Neural cell (in vitro differentiated cells): ENCODE results near the gene GRHL1. TPM values are rescaled to one million over a fixed set of nuclear protein-coding genes. Genes with fewer than 3 reads are reported as not detected.

Experiments used
- H2AFZ ChIP-seq: fragments of 200-600, 300-800 bp; sonication (generic), shearing (Covaris generic); 2 replicates; pipeline ENCODE4 v1.6.0; 2014; ENCODE audit warnings: low read depth, mild to moderate bottlenecking, antibody characterized with exemption, low read length, moderate library complexity
- H3F3A ChIP-seq: fragments of 200-600 bp; shearing (Covaris generic); 2 replicates; pipeline ENCODE4 v1.6.1; 2016; ENCODE audit warnings: mild to moderate bottlenecking, moderate library complexity, mixed read lengths, antibody characterized with exemption, low read length; ENCODE audit not compliant: insufficient read depth, poor library complexity, severe bottlenecking
- H3K27ac ChIP-seq: fragments of 200-600, 300-800 bp; sonication (generic), shearing (Covaris generic); 2 replicates; pipeline ENCODE4 v1.5.1; 2014; ENCODE audit warnings: mild to moderate bottlenecking, low read length, moderate library complexity
- H3K27me3 ChIP-seq: fragments of 300-800, 200-600 bp; sonication (generic), shearing (Covaris generic); 2 replicates; pipeline ENCODE4 v1.6.0; 2014; ENCODE audit warnings: mild to moderate bottlenecking, low read depth, low read length, moderate library complexity; ENCODE audit not compliant: insufficient read depth
- H3K36me3 ChIP-seq: fragments of 300-800, 200-600 bp; sonication (generic), shearing (Covaris generic); 2 replicates; pipeline ENCODE4 v1.5.1; 2014; ENCODE audit warnings: mild to moderate bottlenecking, antibody characterized with exemption, low read length, moderate library complexity; ENCODE audit not compliant: insufficient read depth
- H3K4me2 ChIP-seq: fragments of 300-800, 200-600 bp; sonication (generic), shearing (Covaris generic); 2 replicates; pipeline ENCODE4 v1.6.0; 2014; ENCODE audit warnings: mild to moderate bottlenecking, low read length
- H3K4me3 ChIP-seq: fragments of 300-800, 200-600 bp; sonication (generic), shearing (Covaris generic); 2 replicates; pipeline ENCODE4 v1.5.1; 2014; ENCODE audit warnings: mild to moderate bottlenecking, low read length, moderate library complexity
- H3K79me2 ChIP-seq: fragments of 200-600 bp; shearing (Covaris generic); replicated peaks from 2 replicates; pipeline ENCODE4 v1.6.0; 2014; ENCODE audit warnings: mild to moderate bottlenecking, low read length, moderate library complexity; ENCODE audit not compliant: insufficient read depth
- H3K9ac ChIP-seq: fragments of 300-800, 200-600 bp; sonication (generic), shearing (Covaris generic); 2 replicates; pipeline ENCODE4 v1.6.1; 2016; ENCODE audit warnings: mild to moderate bottlenecking, low read length, mixed read lengths
- H3K9me2 ChIP-seq: fragments of 200-600 bp; shearing (Covaris generic); 2 replicates; pipeline ENCODE4 v1.6.1; 2016; ENCODE audit warnings: mild to moderate bottlenecking, low read length, mixed read lengths; ENCODE audit not compliant: insufficient read depth
- H3K9me3 ChIP-seq: fragments of 200-600, 300-800 bp; sonication (generic), shearing (Covaris generic); 2 replicates; pipeline ENCODE4 v1.6.1; 2016; ENCODE audit warnings: mild to moderate bottlenecking, mixed run types, low read length, moderate library complexity, mixed read lengths
- H4K20me1 ChIP-seq: fragments of 200-600 bp; shearing (Covaris generic); 2 replicates; pipeline ENCODE4 v1.6.1; 2016; ENCODE audit warnings: mild to moderate bottlenecking, mixed run types; ENCODE audit not compliant: insufficient read depth
- EP300 ChIP-seq: fragments of 450-650 bp; conservative IDR thresholded peaks from 2 replicates; pipeline ENCODE4 v1.6.1; 2014; ENCODE audit warnings: antibody characterized with exemption, mild to moderate bottlenecking, moderate library complexity; ENCODE audit not compliant: poor library complexity, severe bottlenecking
- EZH2 ChIP-seq: fragments of 200-600, 300-800 bp; shearing (Covaris generic), sonication (generic); IDR thresholded peaks from 2 replicates; pipeline ENCODE4 v1.6.1; 2014; ENCODE audit warnings: antibody characterized with exemption, low read length, borderline replicate concordance, mild to moderate bottlenecking; ENCODE audit not compliant: insufficient read depth, poor library complexity, severe bottlenecking
- MXI1 ChIP-seq: fragments of 450-650 bp; conservative IDR thresholded peaks from 2 replicates; pipeline ENCODE4 v1.6.1; 2014; ENCODE audit warnings: antibody characterized with exemption, mild to moderate bottlenecking; ENCODE audit not compliant: poor library complexity, severe bottlenecking
- POLR2AphosphoS5 ChIP-seq: IDR thresholded peaks from 2 replicates; pipeline ENCODE4 v1.6.1; 2012
- RAD21 ChIP-seq: fragments of 450-650 bp; conservative IDR thresholded peaks from 2 replicates; pipeline ENCODE4 v1.6.1; 2014; ENCODE audit warnings: antibody characterized with exemption, mild to moderate bottlenecking, moderate library complexity
- SMC3 ChIP-seq: fragments of 450-650 bp; conservative IDR thresholded peaks from 2 replicates; pipeline ENCODE4 v1.6.1; 2014; ENCODE audit warnings: antibody characterized with exemption, mild to moderate bottlenecking, moderate library complexity; ENCODE audit not compliant: poor library complexity
- TAF1 ChIP-seq: IDR thresholded peaks from 2 replicates; pipeline ENCODE4 v1.6.1; 2012; ENCODE audit warnings: low read depth
- polyA plus RNA-seq: library from polyadenylated mRNA; depleted of rRNA; stranded (reverse); fragments of >200 nt; gene quantifications from 2 replicates; pipeline ENCODE4 v1.2.3, GENCODE V29; 2014
- TF ChIP-seq, protein P1 (sequence below): IDR thresholded peaks from 2 replicates; pipeline ENCODE4 v1.6.1; 2012; ENCODE audit warnings: borderline replicate concordance
- TF ChIP-seq, protein P2 (sequence below): fragments of 450-650 bp; IDR thresholded peaks from 2 replicates; pipeline ENCODE4 v1.5.1; 2014; ENCODE audit warnings: antibody characterized with exemption, mild to moderate bottlenecking, moderate library complexity; ENCODE audit not compliant: poor library complexity, severe bottlenecking

Gene GRHL1
- polyA plus RNA-seq, 1 donor from 2014 or later: 26.3 TPM

DNA sequence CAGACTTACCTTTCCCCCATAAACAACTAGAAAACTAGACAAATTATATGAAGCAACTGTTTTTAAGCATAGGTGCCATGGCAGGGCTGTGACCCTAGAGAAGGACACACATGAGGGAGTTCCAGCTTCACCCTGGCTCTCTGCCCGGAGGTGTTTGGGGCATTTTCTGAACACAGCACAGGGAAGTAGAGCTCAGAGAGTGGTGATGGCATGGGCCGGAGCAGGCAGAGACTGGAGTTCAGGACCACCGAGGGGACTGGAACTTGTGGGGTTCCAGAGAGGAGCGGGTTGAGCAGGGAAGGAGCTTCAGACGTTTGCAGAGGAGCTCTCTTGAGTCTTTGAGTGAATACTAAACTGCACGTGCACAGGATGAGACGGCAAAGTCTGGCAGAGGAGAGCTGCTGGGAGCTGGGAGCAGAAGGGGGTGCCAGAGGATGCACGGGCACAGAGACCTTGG lies 65.3 kb downstream of the GRHL1 start:
- Histone ChIP-seq H3K27me3 (no peaks in the 10 kb centered on the region), H2AFZ (no peak overlapping the region), H3K9me3 (no peaks in the 10 kb centered on the region), H3K4me3 (no peak overlapping the region), H4K20me1 (no peaks in the 10 kb centered on the region), H3K79me2 (no peaks in the 10 kb centered on the region), H3K4me2 (no peak overlapping the region), H3F3A (no peaks in the 10 kb centered on the region), H3K9me2 (no peaks in the 10 kb centered on the region), H3K27ac (no peak overlapping the region), H3K9ac (no peak overlapping the region), H3K36me3 (no peaks in the 10 kb centered on the region)
- TF ChIP-seq EP300 (no peak), POLR2AphosphoS5 (no peak), MXI1 (no peak), EZH2 (no peak), TAF1 (no peak), SMC3 (no peak), RAD21 (no peak)
- TF ChIP-seq, protein P1, sequence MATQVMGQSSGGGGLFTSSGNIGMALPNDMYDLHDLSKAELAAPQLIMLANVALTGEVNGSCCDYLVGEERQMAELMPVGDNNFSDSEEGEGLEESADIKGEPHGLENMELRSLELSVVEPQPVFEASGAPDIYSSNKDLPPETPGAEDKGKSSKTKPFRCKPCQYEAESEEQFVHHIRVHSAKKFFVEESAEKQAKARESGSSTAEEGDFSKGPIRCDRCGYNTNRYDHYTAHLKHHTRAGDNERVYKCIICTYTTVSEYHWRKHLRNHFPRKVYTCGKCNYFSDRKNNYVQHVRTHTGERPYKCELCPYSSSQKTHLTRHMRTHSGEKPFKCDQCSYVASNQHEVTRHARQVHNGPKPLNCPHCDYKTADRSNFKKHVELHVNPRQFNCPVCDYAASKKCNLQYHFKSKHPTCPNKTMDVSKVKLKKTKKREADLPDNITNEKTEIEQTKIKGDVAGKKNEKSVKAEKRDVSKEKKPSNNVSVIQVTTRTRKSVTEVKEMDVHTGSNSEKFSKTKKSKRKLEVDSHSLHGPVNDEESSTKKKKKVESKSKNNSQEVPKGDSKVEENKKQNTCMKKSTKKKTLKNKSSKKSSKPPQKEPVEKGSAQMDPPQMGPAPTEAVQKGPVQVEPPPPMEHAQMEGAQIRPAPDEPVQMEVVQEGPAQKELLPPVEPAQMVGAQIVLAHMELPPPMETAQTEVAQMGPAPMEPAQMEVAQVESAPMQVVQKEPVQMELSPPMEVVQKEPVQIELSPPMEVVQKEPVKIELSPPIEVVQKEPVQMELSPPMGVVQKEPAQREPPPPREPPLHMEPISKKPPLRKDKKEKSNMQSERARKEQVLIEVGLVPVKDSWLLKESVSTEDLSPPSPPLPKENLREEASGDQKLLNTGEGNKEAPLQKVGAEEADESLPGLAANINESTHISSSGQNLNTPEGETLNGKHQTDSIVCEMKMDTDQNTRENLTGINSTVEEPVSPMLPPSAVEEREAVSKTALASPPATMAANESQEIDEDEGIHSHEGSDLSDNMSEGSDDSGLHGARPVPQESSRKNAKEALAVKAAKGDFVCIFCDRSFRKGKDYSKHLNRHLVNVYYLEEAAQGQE: no peak
- TF ChIP-seq, protein P2, sequence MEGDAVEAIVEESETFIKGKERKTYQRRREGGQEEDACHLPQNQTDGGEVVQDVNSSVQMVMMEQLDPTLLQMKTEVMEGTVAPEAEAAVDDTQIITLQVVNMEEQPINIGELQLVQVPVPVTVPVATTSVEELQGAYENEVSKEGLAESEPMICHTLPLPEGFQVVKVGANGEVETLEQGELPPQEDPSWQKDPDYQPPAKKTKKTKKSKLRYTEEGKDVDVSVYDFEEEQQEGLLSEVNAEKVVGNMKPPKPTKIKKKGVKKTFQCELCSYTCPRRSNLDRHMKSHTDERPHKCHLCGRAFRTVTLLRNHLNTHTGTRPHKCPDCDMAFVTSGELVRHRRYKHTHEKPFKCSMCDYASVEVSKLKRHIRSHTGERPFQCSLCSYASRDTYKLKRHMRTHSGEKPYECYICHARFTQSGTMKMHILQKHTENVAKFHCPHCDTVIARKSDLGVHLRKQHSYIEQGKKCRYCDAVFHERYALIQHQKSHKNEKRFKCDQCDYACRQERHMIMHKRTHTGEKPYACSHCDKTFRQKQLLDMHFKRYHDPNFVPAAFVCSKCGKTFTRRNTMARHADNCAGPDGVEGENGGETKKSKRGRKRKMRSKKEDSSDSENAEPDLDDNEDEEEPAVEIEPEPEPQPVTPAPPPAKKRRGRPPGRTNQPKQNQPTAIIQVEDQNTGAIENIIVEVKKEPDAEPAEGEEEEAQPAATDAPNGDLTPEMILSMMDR: no peak

DNA sequence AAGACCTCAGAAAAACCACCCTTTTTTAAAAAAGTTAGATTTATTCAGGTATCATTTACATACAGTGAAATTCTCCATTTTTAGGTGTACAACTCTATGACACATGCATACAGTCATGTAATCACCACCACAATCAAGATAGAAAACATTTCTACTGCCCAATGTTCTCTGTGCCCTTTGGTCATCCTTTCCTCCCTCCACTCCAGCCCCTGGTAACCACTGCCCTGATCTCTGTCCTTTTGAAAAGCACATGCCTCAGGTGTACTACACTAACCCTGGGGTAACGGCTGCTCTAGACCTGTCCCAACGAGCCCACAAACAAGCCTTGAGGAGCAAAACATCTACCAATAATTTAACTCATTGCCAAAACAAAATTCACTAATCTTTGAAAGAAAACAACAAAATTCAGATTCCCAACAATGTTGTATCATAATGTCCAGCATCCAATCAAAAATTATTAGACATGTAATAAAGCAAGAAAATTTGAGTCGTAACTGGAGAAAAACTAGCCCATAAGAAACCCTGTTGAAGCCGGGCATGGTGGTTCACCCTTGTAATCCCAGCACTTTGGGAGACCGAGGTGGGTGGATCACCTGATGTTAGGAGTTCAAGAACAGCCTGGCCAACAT lies 65.9 kb downstream of the GRHL1 start:
- Histone ChIP-seq H3K9me2 (no peaks in the 10 kb centered on the region), H2AFZ (no peak overlapping the region), H3K79me2 (no peaks in the 10 kb centered on the region), H3K9me3 (no peaks in the 10 kb centered on the region), H3K4me3 (no peak overlapping the region), H3K4me2 (no peak overlapping the region), H3F3A (no peaks in the 10 kb centered on the region), H4K20me1 (no peaks in the 10 kb centered on the region), H3K27me3 (no peaks in the 10 kb centered on the region), H3K9ac (no peak overlapping the region), H3K27ac (no peak overlapping the region), H3K36me3 (no peaks in the 10 kb centered on the region)
- TF ChIP-seq, protein P1: no peak
- no peak for TF ChIP-seq EZH2
- TF ChIP-seq SMC3: no peak
- no peak for TF ChIP-seq EP300
- TF ChIP-seq, protein P2: no peak
- TF ChIP-seq RAD21: no peak
- TF ChIP-seq POLR2AphosphoS5: no peak
